ENCODE measurements around the gene UTP11. TPM values are rescaled to one million over a fixed set of nuclear protein-coding genes. Genes with fewer than 3 reads are reported as not detected.

UTP11 gene
- total RNA-seq, 1 donor from 2014 or later: 34.2 TPM

GRCh38 chr1:38045401-38046332, 33.1 kb downstream of the UTP11 start:
- DNase-seq (ENCODE audit: low spot score): no peak

DNA sequence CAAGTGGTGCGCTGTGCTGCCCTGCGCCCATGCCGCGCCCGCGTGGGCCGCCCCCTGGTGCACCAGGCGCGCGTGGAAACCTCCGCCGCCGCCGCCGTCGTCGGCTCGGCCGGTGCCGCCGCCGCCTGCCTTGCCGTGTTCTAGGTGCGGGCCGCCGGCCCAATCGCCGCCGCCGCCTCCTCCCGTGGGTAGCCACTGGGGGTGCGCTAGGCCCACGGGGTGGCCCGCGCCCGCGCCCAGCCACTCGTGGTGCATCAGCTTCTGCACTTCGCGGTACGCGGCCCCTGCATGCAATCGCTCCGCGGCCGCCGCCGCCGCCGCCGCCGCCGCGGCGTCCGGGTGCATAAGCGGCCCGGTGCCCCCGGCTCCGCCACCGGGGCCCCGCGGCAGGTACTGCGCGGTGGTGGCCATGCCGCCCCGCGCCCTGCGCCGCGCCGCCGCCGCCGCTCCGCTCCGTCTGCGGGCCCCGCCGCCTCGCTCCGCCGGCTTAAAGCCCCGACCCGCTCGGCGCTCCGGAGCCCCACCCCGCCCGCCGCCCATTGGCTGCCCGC, 33.9 kb downstream of the UTP11 start, which contains the start of gene POU3F1:
TSS of gene POU3F1 (minus strand) at position 461 of the 551 bp plus-strand sequence. CDS start at position 411, 50 bp downstream.
- DNase-seq (ENCODE audit: low spot score): no peak

GRCh38 chr1:38046884-38047602, 34.5 kb downstream of the UTP11 start:
- peak; percentile 82 for DNase-seq (ENCODE audit: low spot score)

GRCh38 chr1:38047603-38048141, 35.1 kb downstream of the UTP11 start:
- no peak for DNase-seq (ENCODE audit: low spot score)

DNA sequence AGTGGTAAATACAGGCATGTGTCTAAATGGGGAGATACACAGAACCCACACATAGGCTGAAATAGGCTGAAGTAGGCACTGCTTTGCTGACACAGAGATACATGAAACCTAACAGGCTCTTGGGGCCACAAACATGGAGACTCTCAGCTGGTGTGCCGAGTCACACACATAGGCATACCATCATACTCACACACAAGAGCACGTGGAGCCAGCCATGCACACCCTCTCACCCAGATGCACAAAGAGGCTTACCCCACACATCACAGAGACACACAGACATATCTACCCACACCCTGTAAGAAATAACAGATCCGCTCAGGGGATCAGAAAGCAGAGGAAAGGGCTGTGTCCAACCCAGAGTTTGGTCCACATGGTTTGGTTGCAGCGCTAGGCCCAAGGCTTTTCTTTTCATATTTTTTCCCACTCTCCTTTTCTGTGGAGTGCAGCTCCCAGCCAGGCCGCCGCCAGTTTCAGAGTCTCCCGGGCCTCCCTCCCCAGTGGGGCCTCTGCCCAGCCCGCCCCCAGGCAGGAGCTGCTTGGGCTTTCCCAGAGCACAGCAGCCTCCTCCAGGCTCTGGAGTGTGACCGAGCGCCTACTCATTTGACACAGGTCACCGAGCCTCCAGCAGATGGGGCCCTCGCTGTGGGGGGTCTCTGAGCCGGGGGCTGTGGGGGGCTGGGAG, 38.0 kb downstream of the UTP11 start:
- no peak for DNase-seq (ENCODE audit: low spot score)

DNA sequence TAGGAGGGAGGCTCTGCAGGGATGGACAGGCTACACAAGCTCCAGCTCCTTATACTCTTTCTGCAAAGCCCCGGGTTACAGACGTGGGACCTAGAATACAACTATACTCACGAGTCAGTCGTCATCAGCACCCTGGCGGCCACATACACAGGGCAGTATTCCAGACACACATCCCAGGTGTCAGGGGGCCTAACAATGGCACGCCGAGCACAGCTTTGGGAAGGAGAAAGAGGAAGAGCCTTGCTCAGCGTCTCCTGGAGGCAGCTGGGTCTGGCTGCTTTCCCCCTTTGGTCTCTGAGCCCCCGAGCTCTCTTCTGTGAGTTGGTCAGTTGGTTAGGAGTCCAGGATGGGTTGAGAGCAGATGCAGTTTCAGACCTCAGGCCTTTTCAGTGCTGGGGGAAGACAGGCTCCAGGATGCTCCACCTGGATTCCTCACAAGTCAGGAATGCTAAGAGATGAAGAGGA, 38.6 kb downstream of the UTP11 start:
- DNase-seq (ENCODE audit: low spot score): no peak

DNA sequence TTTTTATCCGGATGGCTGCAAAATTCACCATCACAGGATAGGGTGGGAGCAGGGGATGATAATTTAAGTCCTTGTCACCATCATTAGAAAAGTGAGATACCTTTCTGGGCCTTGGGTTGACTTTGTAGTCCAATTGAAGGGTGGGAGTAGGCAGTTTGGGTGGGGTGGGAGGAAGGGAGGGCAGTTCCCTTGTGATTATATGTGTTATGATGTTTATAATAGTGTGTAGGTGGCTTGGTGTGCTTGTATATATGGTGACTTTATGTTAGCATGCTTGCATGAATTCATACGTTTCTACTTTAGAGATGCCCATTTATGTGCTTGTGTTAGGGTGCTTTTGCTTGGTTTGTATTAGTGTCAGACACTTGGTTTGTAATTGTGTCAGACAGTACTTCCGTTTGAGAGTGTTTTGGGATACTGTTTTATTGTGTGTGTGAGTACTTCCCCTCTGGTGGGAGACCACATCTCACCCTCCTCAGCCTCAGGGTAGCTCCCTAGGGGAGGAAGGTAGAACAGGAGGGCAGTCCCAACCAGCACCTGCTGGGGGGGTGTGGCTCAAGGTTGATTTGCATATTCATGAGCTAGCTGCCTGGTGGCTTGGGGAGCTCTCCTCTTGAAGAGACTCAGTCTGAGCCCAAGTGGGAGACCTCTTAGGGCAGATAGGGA, 40.3 kb downstream of the UTP11 start:
- DNase-seq (ENCODE audit: low spot score): no peak

- no peak for DNase-seq (ENCODE audit: low spot score)
These were observed 41.0 kb downstream of the UTP11 start for GRCh38 chr1:38053416-38054091.

DNA sequence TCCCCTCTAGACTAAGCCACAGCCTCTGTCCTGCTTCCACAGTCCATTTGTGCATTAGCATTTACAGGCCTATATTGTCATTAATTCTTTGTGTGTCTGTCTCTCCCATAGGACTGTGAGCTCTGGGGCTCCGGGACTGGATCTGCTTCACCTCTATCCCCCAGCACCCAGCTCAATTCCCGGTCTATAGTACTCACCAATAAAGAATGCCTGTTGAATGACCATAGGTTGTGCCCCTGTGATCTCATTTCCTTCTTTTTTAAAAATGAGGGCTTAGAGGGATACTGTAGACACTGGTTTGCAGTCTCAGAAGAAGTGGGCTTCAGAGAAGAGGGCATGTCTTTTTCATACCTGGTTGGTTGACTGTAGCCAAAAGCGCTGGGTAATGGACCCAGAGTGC, 42.9 kb downstream of the UTP11 start:
- no peak for DNase-seq (ENCODE audit: low spot score)

DNA sequence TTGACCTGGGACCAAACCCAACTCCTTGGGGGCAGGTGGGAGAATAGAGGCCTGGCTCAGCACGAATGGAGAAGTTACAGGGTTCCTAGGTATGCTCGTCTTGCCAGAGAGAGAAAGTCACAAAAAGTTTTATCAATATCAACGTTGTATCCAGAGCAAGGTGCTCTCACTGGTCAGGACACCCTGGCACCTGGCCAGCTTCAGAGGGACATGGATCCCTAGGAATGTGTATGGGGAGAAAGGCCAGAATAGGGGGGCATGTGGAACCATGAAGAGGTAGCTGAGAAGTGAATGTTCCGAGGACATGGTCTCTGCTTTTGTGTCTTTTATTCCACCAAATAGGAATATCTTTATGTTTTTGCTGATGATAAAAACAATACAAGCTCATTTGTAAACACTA, 43.4 kb downstream of the UTP11 start:
- no peak for DNase-seq (ENCODE audit: low spot score)

GRCh38 chr1:38059635-38060250, 47.2 kb downstream of the UTP11 start:
- DNase-seq (ENCODE audit: low spot score): no peak

GRCh38 chr1:38060498-38060897, 48.0 kb downstream of the UTP11 start:
- DNase-seq (ENCODE audit: low spot score): no peak

GRCh38 chr1:38061290-38061689, 48.8 kb downstream of the UTP11 start:
- no peak for DNase-seq (ENCODE audit: low spot score)

DNA sequence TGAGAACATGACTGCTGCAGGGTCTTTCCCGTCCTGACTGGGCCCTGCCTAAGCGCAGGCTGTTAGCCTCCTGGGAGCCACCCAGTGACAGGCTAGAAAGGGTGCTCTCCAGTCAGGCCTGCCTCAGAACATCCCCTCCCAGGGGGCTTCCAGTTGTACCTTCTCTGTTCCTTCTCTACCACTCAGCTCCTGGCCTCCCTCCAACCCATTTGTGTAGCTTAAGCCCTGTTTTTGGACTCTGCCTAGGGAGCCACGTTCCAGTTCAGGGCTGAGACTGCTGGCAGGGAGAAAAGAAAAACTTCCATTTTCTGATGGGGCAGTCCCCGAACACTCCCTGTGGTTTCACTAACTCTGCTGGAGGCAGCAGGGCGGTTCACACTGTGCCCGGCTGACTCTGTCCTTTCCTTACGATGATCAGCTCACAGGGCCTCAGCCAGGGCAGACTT, 49.4 kb downstream of the UTP11 start:
- DNase-seq (ENCODE audit: low spot score): no peak

DNA sequence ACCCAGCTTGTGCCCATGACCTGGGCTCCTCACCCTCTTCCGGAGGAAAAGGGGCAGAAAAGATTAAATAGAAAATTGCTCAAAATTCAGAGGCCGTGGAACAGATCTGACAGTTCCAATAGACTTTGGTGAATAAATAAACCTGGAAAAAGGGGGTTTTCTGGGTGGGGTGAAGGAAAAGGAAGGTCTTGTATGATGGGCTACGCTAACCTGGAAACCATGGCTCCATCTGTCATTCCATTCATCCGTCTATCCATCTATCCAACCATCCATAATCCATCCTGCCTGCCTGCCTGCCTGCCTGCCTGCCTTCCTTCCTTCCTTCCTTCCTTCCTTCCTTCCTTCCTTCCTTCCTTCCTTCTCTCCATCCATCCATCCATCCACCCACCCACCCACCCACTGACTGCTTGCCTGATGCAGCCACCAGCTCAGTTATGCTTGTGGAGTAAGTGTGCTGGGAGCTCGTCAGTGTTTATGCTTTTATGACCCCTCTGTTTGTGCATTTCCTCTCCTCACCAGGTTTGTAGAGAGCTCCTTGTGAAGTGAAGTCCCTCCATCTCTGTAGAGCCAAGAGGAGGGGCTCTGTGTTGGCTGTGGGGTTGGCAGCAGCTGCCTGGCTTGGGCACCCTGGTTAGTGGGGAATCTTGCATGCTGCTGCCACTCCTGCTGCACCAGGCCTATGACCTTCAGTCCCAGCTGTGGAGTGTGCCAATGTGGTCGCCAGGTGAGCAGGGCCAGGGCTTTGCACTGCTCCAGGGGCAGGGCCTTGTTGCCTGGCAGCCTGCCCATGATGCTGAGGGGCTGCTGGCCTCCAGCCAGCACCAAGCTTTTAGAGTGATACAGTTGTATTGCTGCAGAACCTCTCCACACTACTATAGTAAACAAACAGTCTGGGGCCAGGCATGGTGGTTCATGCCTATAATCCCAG, 50.1 kb downstream of the UTP11 start:
- no peak for DNase-seq (ENCODE audit: low spot score)

DNA sequence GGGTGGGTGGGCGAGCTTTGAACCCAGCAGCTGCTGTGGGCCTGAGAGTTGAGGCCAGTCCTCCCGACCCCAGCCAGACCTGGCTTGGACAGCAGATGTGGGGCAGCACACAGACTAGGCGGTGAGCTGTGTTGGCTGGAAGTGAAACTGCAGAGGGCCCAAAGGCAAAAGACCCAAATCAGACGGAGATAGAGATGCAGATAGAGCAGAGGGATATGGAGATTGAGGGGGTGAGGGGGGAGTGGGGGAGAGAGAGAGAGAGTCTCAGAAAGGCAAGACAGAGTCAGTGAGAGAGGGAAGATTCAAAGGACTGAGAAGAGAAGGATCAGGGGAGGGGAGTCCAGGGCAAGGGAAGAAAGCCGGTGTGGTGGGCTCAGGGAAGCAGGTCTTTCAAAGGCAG, 51.1 kb downstream of the UTP11 start:
- DNase-seq (ENCODE audit: low spot score): no peak

DNA sequence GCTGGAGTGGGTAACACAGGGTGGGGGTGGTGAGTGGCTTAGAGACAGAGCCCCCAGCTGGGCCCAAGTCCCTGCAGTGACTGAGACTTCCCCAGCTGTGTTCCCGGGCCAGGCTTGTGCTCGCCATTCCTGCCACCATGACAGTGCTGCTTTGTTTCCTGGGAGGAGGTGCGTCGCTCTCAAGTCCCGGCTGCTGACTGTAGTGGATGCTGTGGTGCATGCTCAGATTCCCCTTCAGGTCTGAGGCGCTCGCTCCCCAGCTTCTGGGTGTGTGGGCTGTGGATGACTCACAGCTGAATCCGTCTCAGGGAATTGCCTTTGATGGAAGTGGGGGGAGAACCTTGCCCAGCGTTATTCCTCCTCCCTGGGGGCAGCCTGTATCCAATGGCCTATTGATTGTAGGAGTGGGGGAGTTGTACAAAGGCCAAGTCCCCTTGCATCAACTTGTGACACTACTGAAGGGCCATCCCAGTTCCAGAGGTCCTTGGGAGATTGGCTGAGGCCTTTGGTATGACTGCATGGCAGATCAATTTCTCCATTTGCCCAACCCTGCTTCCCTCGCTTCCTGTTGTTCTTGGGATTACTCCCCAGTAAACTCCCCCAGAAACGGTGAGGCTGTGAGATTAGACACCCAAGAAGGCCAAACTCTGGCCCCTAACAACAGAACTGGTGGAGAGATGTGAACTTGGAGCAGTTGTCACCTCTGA, 51.8 kb downstream of the UTP11 start:
- no peak for DNase-seq (ENCODE audit: low spot score)

All from ureter (tissue), 1 donor.